OCI-LY3 (cell line): Measurements from ENCODE around the gene ZNF484.
"Not testable (repeated sequence)": the region's sequence is repeated elsewhere in the genome, so short reads cannot be mapped to it uniquely, and the experiment has no call there.

Source experiments
- H2AFZ ChIP-seq: fragments of 200-600, 300-600 bp; shearing (Covaris generic); 2 replicates; pipeline ENCODE4 v1.6.0; 2014; ENCODE audit warnings: antibody characterized with exemption, low read depth, low read length
- H3K27ac ChIP-seq: fragments of 200-600, 300-600 bp; sonication (generic); 2 replicates; pipeline ENCODE4 v1.5.1; 2014; ENCODE audit warnings: mild to moderate bottlenecking, low read length, moderate library complexity, mixed read lengths
- H3K27me3 ChIP-seq: fragments of 200-600, 300-600 bp; sonication (generic); 2 replicates; pipeline ENCODE4 v1.6.1; 2014; ENCODE audit warnings: low read depth, low read length, mixed read lengths
- H3K36me3 ChIP-seq: fragments of 200-600, 300-600 bp; sonication (generic); replicated peaks from 2 replicates; pipeline ENCODE3; 2014; ENCODE audit warnings: low read depth, low read length, mixed read lengths
- H3K4me1 ChIP-seq: fragments of 300-600, 200-600 bp; sonication (generic); 2 replicates; pipeline ENCODE4 v1.6.1; 2014; ENCODE audit warnings: low read length, mixed read lengths
- H3K4me2 ChIP-seq: fragments of 200-600, 300-600 bp; sonication (generic); 2 replicates; pipeline ENCODE4 v1.6.1; 2014; ENCODE audit warnings: low read length, mixed read lengths
- H3K4me3 ChIP-seq: fragments of 300-600, 200-600 bp; sonication (generic); 2 replicates; pipeline ENCODE4 v1.5.1; 2014; ENCODE audit warnings: antibody characterized with exemption, mild to moderate bottlenecking, low read length, moderate library complexity
- H3K79me2 ChIP-seq: fragments of 300-600, 200-600 bp; shearing (Covaris generic); 2 replicates; pipeline ENCODE4 v1.6.1; 2014; ENCODE audit warnings: mild to moderate bottlenecking, low read length, mixed read lengths
- H3K9ac ChIP-seq: fragments of 300-600, 200-600 bp; shearing (Covaris generic); 2 replicates; pipeline ENCODE4 v1.6.0; 2014; ENCODE audit warnings: mild to moderate bottlenecking, low read length, moderate library complexity
- H3K9me3 ChIP-seq: fragments of 200-600, 300-600 bp; shearing (Covaris generic); 2 replicates; pipeline ENCODE4 v1.6.1; 2014; ENCODE audit warnings: low read length, mixed read lengths; ENCODE audit not compliant: insufficient read depth
- H4K20me1 ChIP-seq: fragments of 200-600, 300-600 bp; sonication (generic); 2 replicates; pipeline ENCODE4 v1.6.1; 2016; ENCODE audit warnings: low read length, mixed read lengths; ENCODE audit not compliant: insufficient read depth
- EZH2phosphoT487 ChIP-seq: fragments of 200-600 bp; shearing (Covaris generic); IDR thresholded peaks from 2 replicates; pipeline ENCODE4 v1.6.1; 2018; ENCODE audit warnings: antibody characterized with exemption, mixed run types, low read depth
- TF ChIP-seq, protein P1 (sequence below): fragments of 200-600, 300-600 bp; sonication (generic); IDR thresholded peaks from 2 replicates; pipeline ENCODE4 v1.5.1; 2014; ENCODE audit warnings: antibody characterized with exemption, low read length, low read depth

The ZNF484 gene

DNA sequence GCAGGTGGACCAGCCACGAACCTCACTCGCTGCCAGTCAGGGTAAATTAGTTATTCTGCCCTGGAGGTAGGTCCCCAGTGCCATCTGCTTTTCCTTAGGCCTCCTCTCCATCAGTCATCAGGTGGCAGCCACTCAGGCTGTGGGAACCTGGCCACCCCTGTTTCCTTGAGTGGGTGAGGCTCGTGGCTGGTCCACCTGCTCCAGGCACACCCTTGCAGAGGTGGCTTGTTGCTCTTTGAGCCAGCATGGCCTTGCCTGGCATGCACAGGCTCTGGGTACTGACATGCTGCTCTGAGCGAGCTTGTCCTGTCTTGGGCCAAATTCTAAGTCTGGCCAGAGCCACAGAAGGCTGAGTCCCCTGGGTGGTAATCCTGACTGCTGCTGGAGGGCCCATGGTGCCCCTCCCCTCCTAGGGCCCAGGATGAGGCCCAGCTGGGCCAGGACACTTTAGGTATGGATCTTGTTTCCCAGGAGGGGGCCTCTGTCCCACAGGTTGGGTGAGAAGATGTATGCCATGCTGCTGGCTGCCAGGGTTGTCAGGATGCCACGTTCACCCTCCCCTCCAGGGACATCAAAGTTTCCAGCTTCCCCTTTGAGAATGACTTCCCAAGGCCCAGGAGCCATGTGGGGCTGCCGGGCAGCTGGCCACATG is 17.0 kb upstream of the ZNF484 start:
- no peaks in the 10 kb centered on the region for H3K27me3 ChIP-seq
- H3K27ac ChIP-seq = no peak overlapping the region
- no peaks in the 10 kb centered on the region for H4K20me1 ChIP-seq
- H3K36me3 ChIP-seq = no peaks in the 10 kb centered on the region
- H3K4me2 ChIP-seq = no peak overlapping the region
- no peak for TF ChIP-seq EZH2phosphoT487
- H3K79me2 ChIP-seq = no peaks in the 10 kb centered on the region
- no peaks in the 10 kb centered on the region for H3K4me1 ChIP-seq
- H3K4me3 ChIP-seq = no peak overlapping the region
- no peak overlapping the region for H3K9ac ChIP-seq
- H2AFZ ChIP-seq = no peak overlapping the region
- H3K9me3 ChIP-seq = no peaks in the 10 kb centered on the region

DNA sequence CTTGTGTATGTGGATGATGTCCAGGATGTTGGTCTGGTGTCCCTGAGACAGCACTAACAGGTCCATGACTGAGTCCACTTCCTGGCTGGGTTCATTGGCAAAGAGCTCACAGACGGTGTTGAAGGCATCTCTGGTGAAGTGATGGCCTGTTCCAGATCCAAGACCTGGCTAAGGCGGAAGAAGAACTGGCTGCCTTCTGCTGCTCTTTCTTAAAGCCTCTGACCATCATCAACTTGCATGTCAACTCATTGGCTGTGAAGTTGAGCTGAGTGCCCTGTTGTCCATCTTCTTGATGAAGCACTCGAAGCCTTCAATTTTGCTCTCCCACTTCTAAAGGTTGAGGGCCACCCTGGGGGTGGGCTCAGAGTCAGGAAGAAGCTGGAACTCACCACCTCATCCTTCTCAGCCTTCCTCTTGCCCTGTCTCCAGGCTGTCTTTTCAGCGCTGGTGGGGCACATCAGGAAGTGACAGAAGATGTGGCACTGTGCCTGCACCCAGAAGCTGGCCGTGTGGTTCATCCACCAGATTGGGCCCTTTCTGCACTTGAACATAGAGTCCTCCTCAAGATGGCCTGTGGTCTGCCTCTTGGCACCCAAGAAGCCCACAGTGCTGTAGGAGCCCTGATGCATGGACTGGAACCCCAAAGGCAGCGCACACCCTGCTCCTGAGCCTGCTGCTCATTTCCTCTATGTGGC is 16.2 kb upstream of the ZNF484 start:
- H3K27me3 ChIP-seq, H3K79me2 ChIP-seq, H2AFZ ChIP-seq, H3K4me2 ChIP-seq, H3K9me3 ChIP-seq, H3K9ac ChIP-seq, H3K27ac ChIP-seq, H3K4me1 ChIP-seq, H3K4me3 ChIP-seq, H4K20me1 ChIP-seq, H3K36me3 ChIP-seq: not testable (repeated sequence)

DNA sequence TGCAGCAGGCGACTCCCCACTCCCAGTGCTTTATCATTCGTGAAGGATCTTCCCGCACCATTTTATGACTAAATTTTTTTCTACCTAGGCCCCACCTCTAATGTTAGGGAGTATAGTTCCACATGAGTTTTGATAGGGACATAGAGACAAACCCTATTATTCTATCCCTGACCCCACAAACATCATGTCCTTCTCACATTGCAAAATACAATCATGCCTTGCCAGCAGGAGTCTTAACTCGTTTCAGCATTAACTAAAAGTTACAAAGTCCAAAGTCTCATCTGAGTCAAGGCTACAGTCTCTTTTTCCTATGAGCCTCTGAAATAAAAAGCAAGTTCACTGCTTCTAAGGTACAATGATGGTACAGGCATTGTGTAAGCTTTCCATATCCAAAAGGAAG is 14.4 kb upstream of the ZNF484 start:
- H3K27me3 ChIP-seq, H3K4me3 ChIP-seq, H3K27ac ChIP-seq, H3K9ac ChIP-seq, H2AFZ ChIP-seq, H4K20me1 ChIP-seq, H3K79me2 ChIP-seq, H3K36me3 ChIP-seq, H3K4me1 ChIP-seq, H3K4me2 ChIP-seq, H3K9me3 ChIP-seq: not testable (repeated sequence)

DNA sequence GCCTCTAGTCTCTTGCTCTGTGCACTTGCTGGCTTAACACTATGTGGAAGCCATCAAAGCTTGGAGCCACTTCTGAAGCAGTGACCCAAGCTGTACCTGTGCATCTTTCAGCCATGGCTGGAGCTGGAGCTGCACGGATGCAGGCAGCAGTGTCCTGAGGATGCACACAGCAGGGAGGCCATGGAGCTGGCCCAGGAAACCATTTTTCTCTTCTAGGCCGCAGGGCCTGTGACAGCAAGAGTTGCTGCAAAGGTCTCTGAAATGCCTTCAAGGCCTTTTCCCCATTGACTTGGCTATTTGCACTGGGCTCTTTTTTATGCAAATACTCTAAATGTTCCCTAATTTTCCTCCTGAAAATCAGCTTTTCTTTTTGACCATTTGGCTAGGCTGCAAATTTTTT is 12.9 kb upstream of the ZNF484 start:
- no peaks in the 10 kb centered on the region for H3K36me3 ChIP-seq
- H3K27ac ChIP-seq = no peak overlapping the region
- TF ChIP-seq, protein P1, sequence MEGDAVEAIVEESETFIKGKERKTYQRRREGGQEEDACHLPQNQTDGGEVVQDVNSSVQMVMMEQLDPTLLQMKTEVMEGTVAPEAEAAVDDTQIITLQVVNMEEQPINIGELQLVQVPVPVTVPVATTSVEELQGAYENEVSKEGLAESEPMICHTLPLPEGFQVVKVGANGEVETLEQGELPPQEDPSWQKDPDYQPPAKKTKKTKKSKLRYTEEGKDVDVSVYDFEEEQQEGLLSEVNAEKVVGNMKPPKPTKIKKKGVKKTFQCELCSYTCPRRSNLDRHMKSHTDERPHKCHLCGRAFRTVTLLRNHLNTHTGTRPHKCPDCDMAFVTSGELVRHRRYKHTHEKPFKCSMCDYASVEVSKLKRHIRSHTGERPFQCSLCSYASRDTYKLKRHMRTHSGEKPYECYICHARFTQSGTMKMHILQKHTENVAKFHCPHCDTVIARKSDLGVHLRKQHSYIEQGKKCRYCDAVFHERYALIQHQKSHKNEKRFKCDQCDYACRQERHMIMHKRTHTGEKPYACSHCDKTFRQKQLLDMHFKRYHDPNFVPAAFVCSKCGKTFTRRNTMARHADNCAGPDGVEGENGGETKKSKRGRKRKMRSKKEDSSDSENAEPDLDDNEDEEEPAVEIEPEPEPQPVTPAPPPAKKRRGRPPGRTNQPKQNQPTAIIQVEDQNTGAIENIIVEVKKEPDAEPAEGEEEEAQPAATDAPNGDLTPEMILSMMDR = no peak
- no peak for TF ChIP-seq EZH2phosphoT487
- no peaks in the 10 kb centered on the region for H3K9me3 ChIP-seq
- no peak overlapping the region for H3K4me2 ChIP-seq
- no peaks in the 10 kb centered on the region for H3K4me1 ChIP-seq
- H3K79me2 ChIP-seq = no peaks in the 10 kb centered on the region
- no peak overlapping the region for H2AFZ ChIP-seq
- H3K27me3 ChIP-seq = no peaks in the 10 kb centered on the region
- H3K9ac ChIP-seq = no peak overlapping the region
- no peak overlapping the region for H3K4me3 ChIP-seq
- H4K20me1 ChIP-seq = no peaks in the 10 kb centered on the region

DNA sequence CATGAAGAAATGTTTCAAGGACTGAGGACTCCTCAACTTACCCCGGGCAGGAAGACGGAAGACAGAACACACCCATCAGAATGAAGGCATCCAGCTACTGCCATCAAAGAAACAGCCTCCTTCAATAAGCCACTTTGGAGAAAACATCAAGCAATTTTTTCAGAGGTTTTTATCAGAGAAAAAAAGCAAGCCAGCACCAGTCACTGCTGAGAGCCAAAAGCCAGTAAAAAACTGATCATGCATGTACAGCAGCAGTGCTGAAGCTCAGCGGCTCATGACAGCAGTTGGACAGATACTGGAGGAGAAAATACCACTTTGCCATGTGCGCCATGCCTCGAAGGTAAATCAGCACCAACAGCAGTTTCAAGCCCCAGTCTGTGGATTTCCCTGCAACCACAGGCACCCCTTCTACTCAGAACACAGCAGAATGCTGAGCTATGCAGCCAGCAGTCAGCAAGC is 10.1 kb upstream of the ZNF484 start:
- Histone ChIP-seq H3K79me2 (no peaks in the 10 kb centered on the region), H3K9me3 (no peaks in the 10 kb centered on the region), H2AFZ (no peak overlapping the region), H3K4me3 (no peak overlapping the region), H3K36me3 (no peaks in the 10 kb centered on the region), H4K20me1 (no peaks in the 10 kb centered on the region), H3K27me3 (no peaks in the 10 kb centered on the region), H3K4me2 (no peak overlapping the region), H3K4me1 (no peaks in the 10 kb centered on the region), H3K27ac (no peak overlapping the region), H3K9ac (no peak overlapping the region)
- TF ChIP-seq EZH2phosphoT487 = no peak
- TF ChIP-seq, protein P1 = no peak

DNA sequence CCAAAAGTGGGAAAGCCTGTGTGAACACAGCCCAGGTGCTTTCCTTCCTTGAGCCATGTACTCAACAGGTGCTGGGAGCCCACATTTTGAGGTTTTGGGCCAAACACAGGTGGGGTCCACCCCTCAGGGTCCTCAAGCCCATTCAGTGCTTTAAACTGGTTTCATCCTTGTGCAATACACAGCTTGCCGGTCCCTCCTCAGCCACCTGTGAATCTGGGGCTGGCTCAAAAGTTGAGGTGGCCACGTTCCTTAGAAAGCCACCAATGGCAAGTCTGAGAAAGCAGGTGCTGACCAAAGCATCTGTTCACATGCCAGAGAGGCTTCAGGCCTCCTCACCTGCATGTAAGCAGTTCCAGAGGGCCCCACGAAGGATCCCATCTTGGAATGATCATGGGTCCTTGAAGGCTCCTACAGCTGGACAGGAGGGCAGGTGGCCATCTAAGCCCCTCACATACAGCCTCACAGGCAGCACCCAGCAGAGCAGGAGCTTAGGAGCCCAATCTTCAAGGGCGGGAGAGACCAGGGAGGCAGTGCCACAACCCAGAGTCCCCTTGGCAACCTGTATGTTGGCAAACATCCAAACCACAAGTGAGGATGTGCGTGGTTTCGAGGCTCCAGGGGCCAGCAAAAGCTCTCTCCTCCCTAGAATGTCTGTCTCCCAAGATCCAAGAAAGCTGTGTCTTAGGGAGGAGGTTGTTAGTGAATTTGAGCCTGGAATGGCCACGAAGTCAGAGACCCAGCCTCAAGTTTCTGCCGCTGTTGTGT is 9.2 kb upstream of the ZNF484 start:
- not testable (repeated sequence) for H3K9me3 ChIP-seq, H3K36me3 ChIP-seq, H3K4me2 ChIP-seq, H3K79me2 ChIP-seq, H3K4me3 ChIP-seq, H3K27ac ChIP-seq, H3K4me1 ChIP-seq, H3K9ac ChIP-seq, H2AFZ ChIP-seq, H4K20me1 ChIP-seq, H3K27me3 ChIP-seq
